Neural cell (in vitro differentiated cells): Measurements from ENCODE around the gene GIPC3. TPM values are rescaled to one million over a fixed set of nuclear protein-coding genes. Genes with fewer than 3 reads are reported as not detected.

Experiments used
- H2AFZ ChIP-seq: fragments of 200-600, 300-800 bp; sonication (generic), shearing (Covaris generic); 2 replicates; pipeline ENCODE4 v1.6.0; 2014; ENCODE audit warnings: low read depth, mild to moderate bottlenecking, antibody characterized with exemption, low read length, moderate library complexity
- H3F3A ChIP-seq: fragments of 200-600 bp; shearing (Covaris generic); 2 replicates; pipeline ENCODE4 v1.6.1; 2016; ENCODE audit warnings: mild to moderate bottlenecking, moderate library complexity, mixed read lengths, antibody characterized with exemption, low read length; ENCODE audit not compliant: insufficient read depth, poor library complexity, severe bottlenecking
- H3K27ac ChIP-seq: fragments of 200-600, 300-800 bp; sonication (generic), shearing (Covaris generic); 2 replicates; pipeline ENCODE4 v1.5.1; 2014; ENCODE audit warnings: mild to moderate bottlenecking, low read length, moderate library complexity
- H3K27me3 ChIP-seq: fragments of 300-800, 200-600 bp; sonication (generic), shearing (Covaris generic); 2 replicates; pipeline ENCODE4 v1.6.0; 2014; ENCODE audit warnings: mild to moderate bottlenecking, low read depth, low read length, moderate library complexity; ENCODE audit not compliant: insufficient read depth
- H3K36me3 ChIP-seq: fragments of 300-800, 200-600 bp; sonication (generic), shearing (Covaris generic); 2 replicates; pipeline ENCODE4 v1.5.1; 2014; ENCODE audit warnings: mild to moderate bottlenecking, antibody characterized with exemption, low read length, moderate library complexity; ENCODE audit not compliant: insufficient read depth
- H3K4me2 ChIP-seq: fragments of 300-800, 200-600 bp; sonication (generic), shearing (Covaris generic); 2 replicates; pipeline ENCODE4 v1.6.0; 2014; ENCODE audit warnings: mild to moderate bottlenecking, low read length
- H3K4me3 ChIP-seq: fragments of 300-800, 200-600 bp; sonication (generic), shearing (Covaris generic); 2 replicates; pipeline ENCODE4 v1.5.1; 2014; ENCODE audit warnings: mild to moderate bottlenecking, low read length, moderate library complexity
- H3K79me2 ChIP-seq: fragments of 200-600 bp; shearing (Covaris generic); replicated peaks from 2 replicates; pipeline ENCODE4 v1.6.0; 2014; ENCODE audit warnings: mild to moderate bottlenecking, low read length, moderate library complexity; ENCODE audit not compliant: insufficient read depth
- H3K9ac ChIP-seq: fragments of 300-800, 200-600 bp; sonication (generic), shearing (Covaris generic); 2 replicates; pipeline ENCODE4 v1.6.1; 2016; ENCODE audit warnings: mild to moderate bottlenecking, low read length, mixed read lengths
- H3K9me2 ChIP-seq: fragments of 200-600 bp; shearing (Covaris generic); 2 replicates; pipeline ENCODE4 v1.6.1; 2016; ENCODE audit warnings: mild to moderate bottlenecking, low read length, mixed read lengths; ENCODE audit not compliant: insufficient read depth
- H3K9me3 ChIP-seq: fragments of 200-600, 300-800 bp; sonication (generic), shearing (Covaris generic); 2 replicates; pipeline ENCODE4 v1.6.1; 2016; ENCODE audit warnings: mild to moderate bottlenecking, mixed run types, low read length, moderate library complexity, mixed read lengths
- H4K20me1 ChIP-seq: fragments of 200-600 bp; shearing (Covaris generic); 2 replicates; pipeline ENCODE4 v1.6.1; 2016; ENCODE audit warnings: mild to moderate bottlenecking, mixed run types; ENCODE audit not compliant: insufficient read depth
- EP300 ChIP-seq: fragments of 450-650 bp; conservative IDR thresholded peaks from 2 replicates; pipeline ENCODE4 v1.6.1; 2014; ENCODE audit warnings: antibody characterized with exemption, mild to moderate bottlenecking, moderate library complexity; ENCODE audit not compliant: poor library complexity, severe bottlenecking
- EZH2 ChIP-seq: fragments of 200-600, 300-800 bp; shearing (Covaris generic), sonication (generic); IDR thresholded peaks from 2 replicates; pipeline ENCODE4 v1.6.1; 2014; ENCODE audit warnings: antibody characterized with exemption, low read length, borderline replicate concordance, mild to moderate bottlenecking; ENCODE audit not compliant: insufficient read depth, poor library complexity, severe bottlenecking
- MXI1 ChIP-seq: fragments of 450-650 bp; conservative IDR thresholded peaks from 2 replicates; pipeline ENCODE4 v1.6.1; 2014; ENCODE audit warnings: antibody characterized with exemption, mild to moderate bottlenecking; ENCODE audit not compliant: poor library complexity, severe bottlenecking
- POLR2AphosphoS5 ChIP-seq: IDR thresholded peaks from 2 replicates; pipeline ENCODE4 v1.6.1; 2012
- RAD21 ChIP-seq: fragments of 450-650 bp; conservative IDR thresholded peaks from 2 replicates; pipeline ENCODE4 v1.6.1; 2014; ENCODE audit warnings: antibody characterized with exemption, mild to moderate bottlenecking, moderate library complexity
- SMC3 ChIP-seq: fragments of 450-650 bp; conservative IDR thresholded peaks from 2 replicates; pipeline ENCODE4 v1.6.1; 2014; ENCODE audit warnings: antibody characterized with exemption, mild to moderate bottlenecking, moderate library complexity; ENCODE audit not compliant: poor library complexity
- TAF1 ChIP-seq: IDR thresholded peaks from 2 replicates; pipeline ENCODE4 v1.6.1; 2012; ENCODE audit warnings: low read depth
- polyA plus RNA-seq: library from polyadenylated mRNA; depleted of rRNA; stranded (reverse); fragments of >200 nt; gene quantifications from 2 replicates; pipeline ENCODE4 v1.2.3, GENCODE V29; 2014
- TF ChIP-seq, protein P1 (sequence below): IDR thresholded peaks from 2 replicates; pipeline ENCODE4 v1.6.1; 2012; ENCODE audit warnings: borderline replicate concordance
- TF ChIP-seq, protein P2 (sequence below): fragments of 450-650 bp; IDR thresholded peaks from 2 replicates; pipeline ENCODE4 v1.5.1; 2014; ENCODE audit warnings: antibody characterized with exemption, mild to moderate bottlenecking, moderate library complexity; ENCODE audit not compliant: poor library complexity, severe bottlenecking

Gene GIPC3
- polyA plus RNA-seq, 1 donor from 2014 or later = not detected

DNA sequence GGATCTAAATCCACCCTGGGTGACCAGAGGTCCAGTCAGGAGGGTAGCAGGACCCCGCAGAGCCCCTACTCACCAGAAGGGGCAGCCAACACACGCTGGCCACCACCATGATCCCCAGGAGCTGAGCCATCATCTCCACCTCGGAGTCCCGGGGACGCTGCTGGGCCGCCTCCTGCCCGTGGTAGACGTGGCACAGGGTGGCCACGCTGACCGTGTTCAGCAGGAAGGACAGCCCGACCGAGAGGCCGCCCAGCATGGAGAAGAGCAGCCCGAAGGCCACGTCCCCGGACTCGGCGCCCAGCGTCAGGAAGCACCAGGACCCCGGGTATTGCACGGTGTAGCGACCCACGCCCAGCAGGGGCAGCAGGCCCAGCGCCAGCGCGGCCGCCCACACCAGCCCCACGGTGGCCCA lies 14.5 kb downstream of the GIPC3 start:
- Histone ChIP-seq H3F3A (no peaks in the 10 kb centered on the region), H4K20me1 (no peaks in the 10 kb centered on the region), H3K27me3 (no peaks in the 10 kb centered on the region), H3K9me2 (no peaks in the 10 kb centered on the region), H3K4me2 (no peak overlapping the region), H2AFZ (no peak overlapping the region), H3K36me3 (no peaks in the 10 kb centered on the region), H3K79me2 (no peaks in the 10 kb centered on the region), H3K9ac (no peak overlapping the region), H3K9me3 (no peaks in the 10 kb centered on the region), H3K4me3 (no peak overlapping the region), H3K27ac (no peak overlapping the region)
- TF ChIP-seq EZH2 (no peak), MXI1 (no peak), EP300 (no peak), RAD21 (no peak), TAF1 (no peak), POLR2AphosphoS5 (no peak), SMC3 (no peak)
- TF ChIP-seq, protein P1, sequence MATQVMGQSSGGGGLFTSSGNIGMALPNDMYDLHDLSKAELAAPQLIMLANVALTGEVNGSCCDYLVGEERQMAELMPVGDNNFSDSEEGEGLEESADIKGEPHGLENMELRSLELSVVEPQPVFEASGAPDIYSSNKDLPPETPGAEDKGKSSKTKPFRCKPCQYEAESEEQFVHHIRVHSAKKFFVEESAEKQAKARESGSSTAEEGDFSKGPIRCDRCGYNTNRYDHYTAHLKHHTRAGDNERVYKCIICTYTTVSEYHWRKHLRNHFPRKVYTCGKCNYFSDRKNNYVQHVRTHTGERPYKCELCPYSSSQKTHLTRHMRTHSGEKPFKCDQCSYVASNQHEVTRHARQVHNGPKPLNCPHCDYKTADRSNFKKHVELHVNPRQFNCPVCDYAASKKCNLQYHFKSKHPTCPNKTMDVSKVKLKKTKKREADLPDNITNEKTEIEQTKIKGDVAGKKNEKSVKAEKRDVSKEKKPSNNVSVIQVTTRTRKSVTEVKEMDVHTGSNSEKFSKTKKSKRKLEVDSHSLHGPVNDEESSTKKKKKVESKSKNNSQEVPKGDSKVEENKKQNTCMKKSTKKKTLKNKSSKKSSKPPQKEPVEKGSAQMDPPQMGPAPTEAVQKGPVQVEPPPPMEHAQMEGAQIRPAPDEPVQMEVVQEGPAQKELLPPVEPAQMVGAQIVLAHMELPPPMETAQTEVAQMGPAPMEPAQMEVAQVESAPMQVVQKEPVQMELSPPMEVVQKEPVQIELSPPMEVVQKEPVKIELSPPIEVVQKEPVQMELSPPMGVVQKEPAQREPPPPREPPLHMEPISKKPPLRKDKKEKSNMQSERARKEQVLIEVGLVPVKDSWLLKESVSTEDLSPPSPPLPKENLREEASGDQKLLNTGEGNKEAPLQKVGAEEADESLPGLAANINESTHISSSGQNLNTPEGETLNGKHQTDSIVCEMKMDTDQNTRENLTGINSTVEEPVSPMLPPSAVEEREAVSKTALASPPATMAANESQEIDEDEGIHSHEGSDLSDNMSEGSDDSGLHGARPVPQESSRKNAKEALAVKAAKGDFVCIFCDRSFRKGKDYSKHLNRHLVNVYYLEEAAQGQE = no peak
- TF ChIP-seq, protein P2, sequence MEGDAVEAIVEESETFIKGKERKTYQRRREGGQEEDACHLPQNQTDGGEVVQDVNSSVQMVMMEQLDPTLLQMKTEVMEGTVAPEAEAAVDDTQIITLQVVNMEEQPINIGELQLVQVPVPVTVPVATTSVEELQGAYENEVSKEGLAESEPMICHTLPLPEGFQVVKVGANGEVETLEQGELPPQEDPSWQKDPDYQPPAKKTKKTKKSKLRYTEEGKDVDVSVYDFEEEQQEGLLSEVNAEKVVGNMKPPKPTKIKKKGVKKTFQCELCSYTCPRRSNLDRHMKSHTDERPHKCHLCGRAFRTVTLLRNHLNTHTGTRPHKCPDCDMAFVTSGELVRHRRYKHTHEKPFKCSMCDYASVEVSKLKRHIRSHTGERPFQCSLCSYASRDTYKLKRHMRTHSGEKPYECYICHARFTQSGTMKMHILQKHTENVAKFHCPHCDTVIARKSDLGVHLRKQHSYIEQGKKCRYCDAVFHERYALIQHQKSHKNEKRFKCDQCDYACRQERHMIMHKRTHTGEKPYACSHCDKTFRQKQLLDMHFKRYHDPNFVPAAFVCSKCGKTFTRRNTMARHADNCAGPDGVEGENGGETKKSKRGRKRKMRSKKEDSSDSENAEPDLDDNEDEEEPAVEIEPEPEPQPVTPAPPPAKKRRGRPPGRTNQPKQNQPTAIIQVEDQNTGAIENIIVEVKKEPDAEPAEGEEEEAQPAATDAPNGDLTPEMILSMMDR = no peak

DNA sequence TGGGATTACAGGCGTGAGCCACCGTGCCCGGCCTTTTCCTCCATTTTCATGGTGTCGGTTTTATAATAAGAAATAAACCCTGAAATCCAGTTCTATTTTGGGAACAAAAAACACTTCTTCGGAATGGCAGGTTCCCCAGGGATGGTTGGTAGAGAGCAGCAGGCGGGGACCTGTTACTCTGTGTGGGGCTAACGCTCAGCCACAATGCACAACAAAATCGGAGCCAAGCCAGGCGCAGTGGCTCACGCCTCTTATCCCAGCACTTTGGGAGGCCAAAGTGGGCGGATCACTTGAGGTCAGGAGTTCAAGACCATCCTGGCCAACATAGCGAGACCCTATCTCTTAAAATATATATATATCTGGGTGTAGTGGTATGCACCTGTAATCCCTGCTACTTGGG lies 15.7 kb downstream of the GIPC3 start:
- H3K4me2 ChIP-seq = no peak overlapping the region
- no peaks in the 10 kb centered on the region for H4K20me1 ChIP-seq
- no peak overlapping the region for H2AFZ ChIP-seq

More for the DNA sequence above, 15.7 kb downstream of the GIPC3 start:
- H3K9ac ChIP-seq = no peak overlapping the region
- no peaks in the 10 kb centered on the region for H3K9me2 ChIP-seq
- no peak overlapping the region for H3K4me3 ChIP-seq
- H3K79me2 ChIP-seq = no peaks in the 10 kb centered on the region
- H3K27me3 ChIP-seq = peaks cover 10% of the 10 kb centered on the region
- no peaks in the 10 kb centered on the region for H3K36me3 ChIP-seq
- TF ChIP-seq, protein P1 = no peak
- TF ChIP-seq RAD21 (no peak), MXI1 (no peak), TAF1 (no peak), EZH2 (no peak), SMC3 (no peak), EP300 (no peak), POLR2AphosphoS5 (no peak)
- TF ChIP-seq, protein P2 = no peak
- no peaks in the 10 kb centered on the region for H3K9me3 ChIP-seq
- H3K27ac ChIP-seq = no peak overlapping the region
- no peaks in the 10 kb centered on the region for H3F3A ChIP-seq
